ENCODE measurements around the gene SP100. TPM values are rescaled to one million over a fixed set of nuclear protein-coding genes. Genes with fewer than 3 reads are reported as not detected.
A peak's percentile ranks its signal among the peaks of the same experiment; 100 is the strongest.
"Not testable (repeated sequence)": the region's sequence is repeated elsewhere in the genome, so short reads cannot be mapped to it uniquely, and the experiment has no call there.

Gene SP100
- total RNA-seq, result 10 to 100 TPM; 26.4 to 43.2 TPM
- 10 to 100 TPM in 1 of 2 donors, 1 to 10 TPM in 1; 8.2 to 15.8 TPM for polyA plus RNA-seq (ENCODE audit: insufficient read length in 2 of 2)
- long read RNA-seq, donor 1, partial matches to known transcripts, result 0 of 3 reads
- long read RNA-seq, donor 1, other reads (novel, unspliced or antisense), result 0 of 3 reads
- long read RNA-seq, donor 2, result 0 reads
- long read RNA-seq, donor 3, partial matches to known transcripts, result 0 of 1 reads
- long read RNA-seq, donor 3, other reads (novel, unspliced or antisense), result 0 of 1 reads
- long read RNA-seq, donor 4, transcript SP100-204 (15 exons, 1,898 nt), result major isoform, 13 of 14 reads
- long read RNA-seq, donor 4, partial matches to known transcripts, result 0 of 14 reads
- long read RNA-seq, donor 4, other reads (novel, unspliced or antisense), result 0 of 14 reads

- H3K36me3 ChIP-seq (ENCODE audit: control insufficient read depth, insufficient read depth, low read length), result no peaks in the 10 kb centered on the region
- peak within 1 kb of the TSS; percentile 43 for H3K27ac ChIP-seq (ENCODE audit: low read depth, low read length)
- peak within 1 kb of the TSS; percentile 6 for H3K4me3 ChIP-seq (ENCODE audit: low read depth, low read length)
- no peaks in the 10 kb centered on the region for H3K9me3 ChIP-seq (ENCODE audit: control insufficient read depth, insufficient read depth, low read length)
- H3K4me1 ChIP-seq (ENCODE audit: control insufficient read depth, insufficient read depth, low read length), result peaks cover 13% of the 10 kb centered on the region
- WGBS (ENCODE audit: insufficient coverage), result 47% methylated on average over 5 of the region's 12 CpGs
- no peaks in the 10 kb centered on the region for H3K27me3 ChIP-seq (ENCODE audit: control insufficient read depth, insufficient read depth, low read length)
- DNase-seq (ENCODE audit: low read depth in 4 of 6, low spot score in 6 of 6), result peak in 1 of 6 donors; percentile 55
Observed at GRCh38 chr2:230416061-230416721, at the start of gene SP100. Gene SP100, plus strand, starts transcription at chr2:230416201. Its CDS starts 96 bp downstream, at chr2:230416297.

- no peaks in the 10 kb centered on the region for H3K36me3 ChIP-seq (ENCODE audit: control insufficient read depth, insufficient read depth, low read length)
- no peak overlapping the region for H3K27ac ChIP-seq (ENCODE audit: low read depth, low read length)
- WGBS (ENCODE audit: insufficient coverage), result 100% methylated on average over 2 of the region's 2 CpGs
- no peak for DNase-seq (ENCODE audit: low read depth in 4 of 6, low spot score in 6 of 6)
- H3K4me3 ChIP-seq (ENCODE audit: low read depth, low read length), result no peak overlapping the region
- H3K9me3 ChIP-seq (ENCODE audit: control insufficient read depth, insufficient read depth, low read length), result no peaks in the 10 kb centered on the region
- no peaks in the 10 kb centered on the region for H3K4me1 ChIP-seq (ENCODE audit: control insufficient read depth, insufficient read depth, low read length)
- H3K27me3 ChIP-seq (ENCODE audit: control insufficient read depth, insufficient read depth, low read length), result no peaks in the 10 kb centered on the region
Observed at GRCh38 chr2:230382108-230382507, 33.9 kb upstream of the SP100 start.

GRCh38 chr2:230383453-230383852 lies 32.5 kb upstream of the SP100 start:
- H3K27ac ChIP-seq (ENCODE audit: low read depth, low read length), result no peak overlapping the region
- H3K36me3 ChIP-seq (ENCODE audit: control insufficient read depth, insufficient read depth, low read length), result no peaks in the 10 kb centered on the region
- no peaks in the 10 kb centered on the region for H3K27me3 ChIP-seq (ENCODE audit: control insufficient read depth, insufficient read depth, low read length)
- no peaks in the 10 kb centered on the region for H3K4me1 ChIP-seq (ENCODE audit: control insufficient read depth, insufficient read depth, low read length)
- no peak overlapping the region for H3K4me3 ChIP-seq (ENCODE audit: low read depth, low read length)
- 71% methylated on average over 5 of the region's 5 CpGs for WGBS (ENCODE audit: insufficient coverage)
- no peaks in the 10 kb centered on the region for H3K9me3 ChIP-seq (ENCODE audit: control insufficient read depth, insufficient read depth, low read length)
- DNase-seq (ENCODE audit: low read depth in 4 of 6, low spot score in 6 of 6), result no peak

GRCh38 chr2:230384986-230385385 lies 31.0 kb upstream of the SP100 start:
- H3K4me3 ChIP-seq (ENCODE audit: low read depth, low read length), result no peak overlapping the region
- DNase-seq (ENCODE audit: low read depth in 4 of 6, low spot score in 6 of 6), result no peak
- H3K9me3 ChIP-seq (ENCODE audit: control insufficient read depth, insufficient read depth, low read length), result no peaks in the 10 kb centered on the region
- H3K27me3 ChIP-seq (ENCODE audit: control insufficient read depth, insufficient read depth, low read length), result no peaks in the 10 kb centered on the region
- H3K4me1 ChIP-seq (ENCODE audit: control insufficient read depth, insufficient read depth, low read length), result no peaks in the 10 kb centered on the region
- no CpG with 5 or more reads among the region's 6 CpGs for WGBS (ENCODE audit: insufficient coverage)
- H3K36me3 ChIP-seq (ENCODE audit: control insufficient read depth, insufficient read depth, low read length), result no peaks in the 10 kb centered on the region
- no peak overlapping the region for H3K27ac ChIP-seq (ENCODE audit: low read depth, low read length)

- no peak for DNase-seq (ENCODE audit: low read depth in 4 of 6, low spot score in 6 of 6)
- no peaks in the 10 kb centered on the region for H3K4me1 ChIP-seq (ENCODE audit: control insufficient read depth, insufficient read depth, low read length)
- H3K36me3 ChIP-seq (ENCODE audit: control insufficient read depth, insufficient read depth, low read length), result no peaks in the 10 kb centered on the region
- no peak overlapping the region for H3K27ac ChIP-seq (ENCODE audit: low read depth, low read length)
- no peak overlapping the region for H3K4me3 ChIP-seq (ENCODE audit: low read depth, low read length)
- WGBS (ENCODE audit: insufficient coverage), result 88% methylated on average over 2 of the region's 2 CpGs
- H3K27me3 ChIP-seq (ENCODE audit: control insufficient read depth, insufficient read depth, low read length), result no peaks in the 10 kb centered on the region
- H3K9me3 ChIP-seq (ENCODE audit: control insufficient read depth, insufficient read depth, low read length), result peaks cover 2% of the 10 kb centered on the region
Observed at GRCh38 chr2:230394301-230394700, 21.7 kb upstream of the SP100 start.

- DNase-seq (ENCODE audit: low read depth in 4 of 6, low spot score in 6 of 6); H3K36me3 ChIP-seq (ENCODE audit: control insufficient read depth, insufficient read depth, low read length): not testable (repeated sequence)
- WGBS (ENCODE audit: insufficient coverage), result 93% methylated on average over 6 of the region's 6 CpGs
Observed at GRCh38 chr2:230398698-230399097, 17.3 kb upstream of the SP100 start.

GRCh38 chr2:230400041-230400440 lies 16.0 kb upstream of the SP100 start:
- Histone ChIP-seq H3K4me3 (ENCODE audit: low read depth, low read length) (no peak overlapping the region), H3K27me3 (ENCODE audit: control insufficient read depth, insufficient read depth, low read length) (no peaks in the 10 kb centered on the region), H3K9me3 (ENCODE audit: control insufficient read depth, insufficient read depth, low read length) (peaks cover 2% of the 10 kb centered on the region), H3K27ac (ENCODE audit: low read depth, low read length) (no peak overlapping the region), H3K36me3 (ENCODE audit: control insufficient read depth, insufficient read depth, low read length) (no peaks in the 10 kb centered on the region), H3K4me1 (ENCODE audit: control insufficient read depth, insufficient read depth, low read length) (no peaks in the 10 kb centered on the region)
- DNase-seq (ENCODE audit: low read depth in 4 of 6, low spot score in 6 of 6), result no peak
- WGBS (ENCODE audit: insufficient coverage), result 89% methylated on average over 3 of the region's 7 CpGs

More at GRCh38 chr2:230398698-230399097, 17.3 kb upstream of the SP100 start:
- H3K27ac ChIP-seq (ENCODE audit: low read depth, low read length); H3K27me3 ChIP-seq (ENCODE audit: control insufficient read depth, insufficient read depth, low read length); H3K4me1 ChIP-seq (ENCODE audit: control insufficient read depth, insufficient read depth, low read length); H3K9me3 ChIP-seq (ENCODE audit: control insufficient read depth, insufficient read depth, low read length); H3K4me3 ChIP-seq (ENCODE audit: low read depth, low read length): not testable (repeated sequence)

- Histone ChIP-seq H3K4me1 (ENCODE audit: control insufficient read depth, insufficient read depth, low read length) (no peaks in the 10 kb centered on the region), H3K4me3 (ENCODE audit: low read depth, low read length) (no peak overlapping the region), H3K36me3 (ENCODE audit: control insufficient read depth, insufficient read depth, low read length) (no peaks in the 10 kb centered on the region), H3K27ac (ENCODE audit: low read depth, low read length) (no peak overlapping the region), H3K9me3 (ENCODE audit: control insufficient read depth, insufficient read depth, low read length) (peaks cover 2% of the 10 kb centered on the region), H3K27me3 (ENCODE audit: control insufficient read depth, insufficient read depth, low read length) (no peaks in the 10 kb centered on the region)
- DNase-seq (ENCODE audit: low read depth in 4 of 6, low spot score in 6 of 6), result no peak
- WGBS (ENCODE audit: insufficient coverage), result 66% methylated on average over 4 of the region's 5 CpGs
Observed at GRCh38 chr2:230400454-230400853, 15.5 kb upstream of the SP100 start.

- not testable (repeated sequence) for H3K4me3 ChIP-seq (ENCODE audit: low read depth, low read length); DNase-seq (ENCODE audit: low read depth in 4 of 6, low spot score in 6 of 6); H3K4me1 ChIP-seq (ENCODE audit: control insufficient read depth, insufficient read depth, low read length); H3K9me3 ChIP-seq (ENCODE audit: control insufficient read depth, insufficient read depth, low read length); H3K36me3 ChIP-seq (ENCODE audit: control insufficient read depth, insufficient read depth, low read length); H3K27ac ChIP-seq (ENCODE audit: low read depth, low read length); H3K27me3 ChIP-seq (ENCODE audit: control insufficient read depth, insufficient read depth, low read length)
- no CpG with 5 or more reads among the region's 6 CpGs for WGBS (ENCODE audit: insufficient coverage)
Observed at GRCh38 chr2:230401026-230401425, 15.0 kb upstream of the SP100 start.

- 96% methylated on average over 5 of the region's 7 CpGs for WGBS (ENCODE audit: insufficient coverage)
Observed at GRCh38 chr2:230403746-230404145, 12.3 kb upstream of the SP100 start.

More at GRCh38 chr2:230403746-230404145, 12.3 kb upstream of the SP100 start:
- no peak for DNase-seq (ENCODE audit: low read depth in 4 of 6, low spot score in 6 of 6)
- no peaks in the 10 kb centered on the region for H3K36me3 ChIP-seq (ENCODE audit: control insufficient read depth, insufficient read depth, low read length)
- no peaks in the 10 kb centered on the region for H3K4me1 ChIP-seq (ENCODE audit: control insufficient read depth, insufficient read depth, low read length)
- no peaks in the 10 kb centered on the region for H3K9me3 ChIP-seq (ENCODE audit: control insufficient read depth, insufficient read depth, low read length)
- no peaks in the 10 kb centered on the region for H3K27me3 ChIP-seq (ENCODE audit: control insufficient read depth, insufficient read depth, low read length)
- no peak overlapping the region for H3K4me3 ChIP-seq (ENCODE audit: low read depth, low read length)
- no peak overlapping the region for H3K27ac ChIP-seq (ENCODE audit: low read depth, low read length)
